Activated T-cell treated with anti-CD3 and anti-CD28 coated beads for 4 hours (primary cell): ENCODE data around the gene GIT1.
"Not testable (repeated sequence)": the region's sequence is repeated elsewhere in the genome, so short reads cannot be mapped to it uniquely, and the experiment has no call there.

Source experiments
- DNase-seq: peaks from one replicate; pipeline ENCODE4 v3.0.0-alpha.2; 2020

The GIT1 gene

GRCh38 chr17:29565643-29566472, 23.6 kb downstream of the GIT1 start:
- peak; percentile 30 for DNase-seq

DNA sequence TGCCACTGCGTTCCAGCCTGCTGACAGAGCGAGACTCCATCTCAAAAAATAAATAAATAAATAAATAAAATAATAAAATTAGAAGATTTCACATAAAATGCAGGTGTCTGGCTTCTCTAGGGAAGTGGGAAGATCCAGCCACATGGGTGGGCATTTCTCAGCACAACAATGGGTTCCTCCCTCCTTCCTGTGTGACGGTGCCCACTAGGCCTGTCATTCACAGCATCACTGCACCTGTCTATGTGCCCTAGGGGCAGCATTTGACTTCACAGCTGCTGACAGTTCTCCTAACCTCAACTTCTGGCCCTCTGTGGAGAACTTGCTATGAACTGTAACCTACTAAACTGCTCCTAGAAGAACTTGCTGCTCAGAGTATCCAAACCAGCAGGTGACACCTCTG, 25.6 kb downstream of the GIT1 start:
- no peak for DNase-seq

DNA sequence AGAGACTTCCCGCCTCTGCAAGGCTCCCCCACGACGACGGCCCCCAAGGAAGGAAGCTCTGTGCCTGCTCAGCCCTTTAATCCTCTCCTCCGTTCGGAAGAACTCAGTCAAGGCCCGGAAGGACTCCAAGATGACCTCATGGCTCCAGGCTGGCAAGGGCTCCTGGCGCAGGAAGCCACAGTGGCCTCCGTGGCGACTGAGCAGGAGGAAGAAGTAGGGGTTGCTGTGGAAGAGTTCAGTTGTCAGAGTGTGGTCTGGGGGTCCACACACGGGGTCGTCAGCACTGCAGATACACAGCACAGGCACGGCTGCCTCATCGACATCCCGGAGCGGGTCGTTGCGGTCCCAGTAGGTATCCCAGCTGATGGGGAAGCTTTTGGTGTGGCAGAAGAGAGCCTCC, 26.8 kb downstream of the GIT1 start:
- DNase-seq: no peak

DNA sequence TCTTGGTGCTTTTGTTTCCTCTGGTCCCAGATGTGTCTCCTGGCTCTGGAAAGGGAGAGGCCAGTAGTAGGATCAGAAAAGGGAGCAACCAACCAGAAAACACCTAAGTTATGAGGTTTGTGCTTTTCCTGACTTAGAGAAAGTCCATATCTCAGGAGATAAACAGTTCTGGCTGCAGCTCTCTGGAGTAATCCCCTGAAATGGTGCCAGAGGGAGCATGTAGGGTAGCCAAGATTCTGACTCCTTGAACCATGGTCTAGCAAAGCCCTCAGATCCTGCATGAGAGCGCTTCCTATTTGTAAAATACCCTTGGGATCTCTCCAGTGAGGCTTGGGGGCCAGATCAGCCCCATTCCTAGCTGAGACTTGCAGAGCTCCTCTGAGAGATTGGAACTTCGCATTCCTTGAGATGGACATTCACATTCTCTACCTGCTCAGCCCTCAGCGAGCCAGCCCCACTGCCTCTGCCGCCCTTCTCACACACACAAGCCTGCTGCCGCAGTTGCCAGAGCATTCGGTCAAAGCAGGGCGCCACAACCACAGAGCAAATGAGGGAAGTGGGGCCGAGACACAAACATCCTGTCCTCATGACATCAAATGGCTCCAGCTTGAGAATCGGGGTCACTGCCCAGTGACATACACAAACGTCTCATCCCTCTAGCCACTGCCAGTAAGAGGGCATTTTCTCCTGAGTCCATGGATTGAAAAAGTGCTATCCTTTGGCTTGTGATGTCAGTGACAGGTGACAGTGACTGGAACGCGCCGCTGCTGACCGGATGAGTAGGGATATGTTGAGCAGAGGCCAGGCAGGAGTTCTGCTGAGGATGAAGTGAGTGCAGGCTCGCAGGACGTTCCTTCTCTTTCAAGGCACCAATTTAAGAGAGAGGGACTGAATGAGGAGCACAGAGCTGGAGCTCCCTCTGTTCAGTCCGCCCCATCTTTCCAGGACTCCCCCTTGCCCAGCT, 27.6 kb downstream of the GIT1 start:
- DNase-seq: no peak

GRCh38 chr17:29560316-29560715, 29.1 kb downstream of the GIT1 start:
- DNase-seq: no peak

GRCh38 chr17:29559640-29560039, 29.8 kb downstream of the GIT1 start:
- DNase-seq: no peak

GRCh38 chr17:29558139-29558538, 31.3 kb downstream of the GIT1 start:
- DNase-seq: not testable (repeated sequence)

GRCh38 chr17:29557739-29558116, 31.7 kb downstream of the GIT1 start:
- DNase-seq: no peak

DNA sequence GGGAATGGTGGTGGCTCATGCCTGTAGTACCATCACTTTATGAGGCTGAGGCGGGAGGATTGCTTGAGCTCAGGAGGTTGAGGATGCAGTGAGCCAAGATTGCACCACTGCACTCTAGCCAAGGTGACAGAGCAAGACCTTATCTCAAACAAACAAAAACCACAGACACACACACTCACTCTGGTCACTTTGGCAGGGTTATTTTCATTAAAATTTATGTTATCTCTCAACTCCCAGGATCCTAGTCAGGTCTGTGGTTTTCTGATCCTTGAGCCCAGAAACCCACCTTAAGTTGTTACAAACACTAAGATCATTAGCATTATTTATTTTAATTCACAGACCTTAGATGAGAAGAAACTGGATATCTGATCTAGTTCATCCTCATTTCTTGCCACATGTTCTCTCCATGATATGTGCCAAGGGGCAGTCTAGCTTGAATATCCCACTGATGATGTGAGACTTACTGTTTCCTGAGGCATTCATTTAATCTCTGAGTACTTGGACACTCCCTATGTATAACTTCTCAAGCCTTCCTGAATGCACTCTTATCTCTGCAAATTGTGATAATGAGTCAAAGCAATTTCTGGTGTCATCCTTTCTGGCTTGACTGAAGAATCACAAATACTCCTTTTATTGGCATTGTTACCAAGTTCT, 32.2 kb downstream of the GIT1 start:
- no peak for DNase-seq

DNA sequence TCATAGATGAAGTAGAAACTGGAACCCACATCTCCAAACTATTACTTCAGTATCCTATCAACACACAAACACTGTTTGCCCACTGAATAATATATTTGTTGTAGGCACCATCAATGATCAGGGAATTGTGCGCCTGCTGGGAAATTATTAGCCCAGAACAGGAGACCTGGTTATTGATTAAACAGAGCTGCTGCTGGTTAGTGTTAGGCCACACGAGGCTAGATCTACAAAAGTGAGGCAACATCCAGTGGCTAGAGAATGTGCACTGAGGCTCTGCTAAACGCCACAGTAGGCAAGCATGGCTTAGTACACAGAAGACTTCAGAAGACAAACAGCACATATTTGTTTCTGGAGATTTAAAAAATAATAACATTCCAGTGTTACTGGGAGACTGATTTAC, 33.6 kb downstream of the GIT1 start:
- DNase-seq: no peak

GRCh38 chr17:29549177-29549923, 40.1 kb downstream of the GIT1 start:
- DNase-seq: no peak

- DNase-seq: no peak
These were observed 42.6 kb downstream of the GIT1 start for GRCh38 chr17:29546830-29547229.

DNA sequence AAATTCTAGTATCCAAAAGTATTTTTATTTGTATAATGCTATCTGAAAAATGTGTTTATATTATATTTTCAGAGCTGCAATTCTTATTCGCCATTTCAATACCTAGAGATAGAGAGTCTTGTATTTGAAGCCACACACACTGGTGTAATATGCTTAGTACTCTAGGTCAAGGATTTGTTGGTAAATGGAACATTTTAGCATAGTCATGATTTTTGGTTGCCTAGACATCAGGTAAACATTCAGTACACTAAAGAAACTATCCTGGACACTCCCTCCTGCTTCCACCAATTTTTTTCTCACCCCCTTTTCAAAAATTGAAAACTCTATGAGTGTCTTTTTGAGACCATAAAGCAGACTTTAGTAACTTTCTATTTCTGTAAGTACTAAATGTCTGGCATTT, 43.4 kb downstream of the GIT1 start:
- no peak for DNase-seq

DNA sequence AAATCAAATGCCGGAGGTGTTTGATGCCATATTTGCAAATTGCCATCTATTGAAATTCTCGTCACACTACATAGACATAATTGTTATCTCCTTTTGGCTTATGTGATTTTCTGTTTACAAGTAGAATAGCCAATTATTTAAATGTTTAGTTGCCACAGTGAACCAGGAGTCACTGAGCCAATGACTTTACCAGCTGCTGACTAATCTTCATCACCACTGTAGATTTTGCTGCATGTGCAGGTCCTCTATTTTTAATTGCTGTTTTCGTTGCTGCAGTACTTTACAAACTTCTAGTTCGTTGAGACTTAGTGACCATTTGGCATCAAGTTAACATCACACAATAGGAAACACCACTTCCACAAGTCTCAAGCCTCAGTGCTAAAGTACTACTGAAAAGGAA, 45.4 kb downstream of the GIT1 start:
- DNase-seq: no peak

DNA sequence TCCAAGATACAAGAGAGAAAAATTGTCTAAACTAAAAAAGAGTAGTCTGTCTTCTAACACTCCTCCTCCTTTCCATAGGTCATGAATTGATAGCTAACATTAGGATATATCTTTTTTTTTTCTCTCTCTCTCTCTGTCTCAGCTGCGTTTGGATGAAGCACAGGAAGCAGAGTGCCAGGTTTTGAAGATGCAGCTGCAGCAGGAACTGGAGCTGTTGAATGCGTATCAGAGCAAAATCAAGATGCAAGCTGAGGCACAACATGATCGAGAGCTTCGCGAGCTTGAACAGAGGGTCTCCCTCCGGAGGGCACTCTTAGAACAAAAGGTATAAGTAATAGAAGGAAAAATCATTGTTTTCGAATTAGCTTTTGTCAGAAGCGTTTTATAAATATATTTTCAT, 55.5 kb downstream of the GIT1 start:
- no peak for DNase-seq

DNA sequence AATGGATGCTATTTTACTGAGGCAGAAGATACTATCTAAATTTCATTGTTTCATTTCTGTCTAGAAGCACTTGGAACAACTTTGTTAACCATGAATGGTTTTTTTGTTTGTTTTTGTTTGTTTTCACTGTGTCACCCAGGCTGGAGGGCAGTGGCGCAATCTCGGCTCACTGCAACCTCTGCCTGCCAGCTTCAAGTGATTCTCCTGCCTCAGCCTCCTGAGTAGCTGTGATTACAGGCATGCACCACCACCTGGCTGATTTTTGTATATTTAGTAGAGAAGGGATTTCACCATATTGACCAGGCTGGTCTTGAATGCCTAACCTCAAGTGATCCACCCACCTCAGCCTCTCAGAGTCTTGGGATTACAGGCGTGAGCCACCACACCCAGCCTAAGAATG, 63.1 kb downstream of the GIT1 start:
- DNase-seq: no peak

DNA sequence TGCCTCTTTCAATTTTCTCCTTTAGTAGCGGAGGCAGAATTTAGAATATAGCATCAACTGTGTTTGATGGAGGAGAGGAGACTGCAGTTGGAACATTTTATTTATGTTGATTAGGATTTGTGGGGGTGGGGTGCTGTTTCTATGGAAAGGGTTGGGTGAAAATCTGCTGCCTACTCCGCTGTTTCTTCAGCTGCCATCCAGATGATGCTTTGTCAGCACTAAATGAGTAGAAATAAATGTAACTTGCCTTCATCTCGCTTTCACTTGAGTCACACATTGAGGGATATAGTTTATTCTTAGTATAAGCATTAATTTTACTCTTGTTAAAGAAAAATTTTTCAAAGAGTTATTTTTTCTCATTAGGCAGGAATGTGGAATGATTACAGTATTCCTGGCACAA, 64.8 kb downstream of the GIT1 start:
- no peak for DNase-seq
